ENCODE data around the gene LUZP2.

- no peak for TF ChIP-seq CTCF (IDR thresholded peaks at IDR 0.05)
- TF ChIP-seq POLR2A (IDR thresholded peaks at IDR 0.05): no peak
Observed at GRCh38 chr11:25052844-25053243, 556.0 kb downstream of the LUZP2 start.
